Sigmoid colon (tissue), 7 donors: Measurements from ENCODE around the gene ATG10. TPM values are rescaled to one million over a fixed set of nuclear protein-coding genes. Genes with fewer than 3 reads are reported as not detected.

Source experiments
- DNase-seq: peaks from one replicate; pipeline ENCODE4 v3.0.0-alpha.2; 2019
- H3K27ac ChIP-seq, 4 donors: fragments of 200-600 bp; sonication (generic); one replicate each; pipeline ENCODE4 v1.5.1; 2016 to 2019; ENCODE audit warnings: mild to moderate bottlenecking in 1 of 4
- H3K27me3 ChIP-seq, 3 donors: fragments of 200-600 bp; sonication (generic); one replicate each; pipeline ENCODE4 v1.5.1; 2019; ENCODE audit warnings: mild to moderate bottlenecking in 1 of 3
- H3K36me3 ChIP-seq, 4 donors: fragments of 200-600 bp; sonication (generic); one replicate each; pipeline ENCODE4 v1.5.1; 2016 to 2019
- H3K4me1 ChIP-seq, 4 donors: fragments of 200-600 bp; sonication (generic); one replicate each; pipeline ENCODE4 v1.5.1; 2017 to 2019
- H3K4me3 ChIP-seq, 4 donors: fragments of 200-600 bp; sonication (generic); one replicate each; pipeline ENCODE4 v1.5.1; 2017 to 2019; ENCODE audit warnings: mild to moderate bottlenecking in 2 of 4, moderate library complexity in 1 of 4
- H3K9me3 ChIP-seq, 4 donors: fragments of 200-600 bp in 3 of 4; sonication (generic) in 3 of 4; one replicate each; pipeline versions ENCODE4 v1.5.1 to v1.6.1; 2013 to 2019
- EP300 ChIP-seq, 4 donors: sonication (generic); formaldehyde crosslinking; IDR thresholded peaks; one replicate each; pipeline ENCODE4 v1.6.1; 2017; ENCODE audit warnings: antibody characterized with exemption in 4 of 4
- POLR2A ChIP-seq, 2 donors: fragments of 450-650 bp; IDR thresholded peaks; one replicate each; pipeline ENCODE4 v1.6.1; 2016; ENCODE audit warnings: antibody characterized with exemption in 2 of 2, mild to moderate bottlenecking in 2 of 2, moderate library complexity in 2 of 2
- POLR2AphosphoS5 ChIP-seq, 4 donors: sonication (generic); formaldehyde crosslinking; IDR thresholded peaks; one replicate each; pipeline ENCODE4 v1.6.1; 2017; ENCODE audit warnings: antibody characterized with exemption in 4 of 4
- WGBS, 2 donors: extraction: QIAGEN DNeasy Blood & Tissue Kit; methylation state at CpG; one replicate each; pipeline ENCODE4 v1.1.7; 2013; 5-methylcytosine and 5-hydroxymethylcytosine counted together
- intact Hi-C: fragments of 100-400 bp; cut with DNase I; formaldehyde crosslinking; loops from one replicate; pipeline ENCODE4 v1.15.1; 2023
- polyA plus RNA-seq, 3 donors: library from polyadenylated mRNA; stranded (reverse); fragments of 200-250 nt; gene quantifications; one replicate each; pipeline ENCODE4 v1.2.3, GENCODE V29; 2013
- total RNA-seq, 4 donors: library from RNA; depleted of rRNA; stranded (reverse); fragments of >200 nt; gene quantifications; one replicate each; pipeline ENCODE4 v1.1.0, GENCODE V29; 2016
- TF ChIP-seq, protein P1 (sequence below), 4 experiments: fragments of 450-650 bp in 3 of 4; fragments of 200-600 bp in 1 of 4; IDR thresholded peaks; one replicate each; pipeline ENCODE4 v1.5.1; 2016 to 2019; ENCODE audit warnings: antibody characterized with exemption in 4 of 4, mild to moderate bottlenecking in 3 of 4, moderate library complexity in 2 of 4
- donor health status: healthy with polysubstance abuse.
- donor health status: Bipolar disorder and iron deficiency.
- donor health status: healthy.

The ATG10 gene
- total and polyA plus RNA-seq, 7 donors, result 4.2 to 13.2 (median 8.4) TPM

- no peaks in the 10 kb centered on the region for H3K27me3 ChIP-seq
- H3K27ac ChIP-seq, result no peak overlapping the region
- H3K9me3 ChIP-seq, result no peaks in the 10 kb centered on the region
- H3K36me3 ChIP-seq, result no peaks in the 10 kb centered on the region
- H3K4me3 ChIP-seq, result no peak overlapping the region
- TF ChIP-seq POLR2A (IDR thresholded peaks at IDR 0.05) (no peak), EP300 (IDR thresholded peaks at IDR 0.05) (no peak), POLR2AphosphoS5 (IDR thresholded peaks at IDR 0.05) (no peak)
- TF ChIP-seq, protein P1, sequence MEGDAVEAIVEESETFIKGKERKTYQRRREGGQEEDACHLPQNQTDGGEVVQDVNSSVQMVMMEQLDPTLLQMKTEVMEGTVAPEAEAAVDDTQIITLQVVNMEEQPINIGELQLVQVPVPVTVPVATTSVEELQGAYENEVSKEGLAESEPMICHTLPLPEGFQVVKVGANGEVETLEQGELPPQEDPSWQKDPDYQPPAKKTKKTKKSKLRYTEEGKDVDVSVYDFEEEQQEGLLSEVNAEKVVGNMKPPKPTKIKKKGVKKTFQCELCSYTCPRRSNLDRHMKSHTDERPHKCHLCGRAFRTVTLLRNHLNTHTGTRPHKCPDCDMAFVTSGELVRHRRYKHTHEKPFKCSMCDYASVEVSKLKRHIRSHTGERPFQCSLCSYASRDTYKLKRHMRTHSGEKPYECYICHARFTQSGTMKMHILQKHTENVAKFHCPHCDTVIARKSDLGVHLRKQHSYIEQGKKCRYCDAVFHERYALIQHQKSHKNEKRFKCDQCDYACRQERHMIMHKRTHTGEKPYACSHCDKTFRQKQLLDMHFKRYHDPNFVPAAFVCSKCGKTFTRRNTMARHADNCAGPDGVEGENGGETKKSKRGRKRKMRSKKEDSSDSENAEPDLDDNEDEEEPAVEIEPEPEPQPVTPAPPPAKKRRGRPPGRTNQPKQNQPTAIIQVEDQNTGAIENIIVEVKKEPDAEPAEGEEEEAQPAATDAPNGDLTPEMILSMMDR (IDR thresholded peaks at IDR 0.05), result no peak
- intact Hi-C loops, result no loop called here
- no peak for DNase-seq
- 74 to 90% methylated on average over 1 of the region's 1 CpG for WGBS, 2 donors
- H3K4me1 ChIP-seq, result no peaks in the 10 kb centered on the region
Measured at GRCh38 chr5:82211855-82212572, 240.2 kb downstream of the ATG10 start.

DNA sequence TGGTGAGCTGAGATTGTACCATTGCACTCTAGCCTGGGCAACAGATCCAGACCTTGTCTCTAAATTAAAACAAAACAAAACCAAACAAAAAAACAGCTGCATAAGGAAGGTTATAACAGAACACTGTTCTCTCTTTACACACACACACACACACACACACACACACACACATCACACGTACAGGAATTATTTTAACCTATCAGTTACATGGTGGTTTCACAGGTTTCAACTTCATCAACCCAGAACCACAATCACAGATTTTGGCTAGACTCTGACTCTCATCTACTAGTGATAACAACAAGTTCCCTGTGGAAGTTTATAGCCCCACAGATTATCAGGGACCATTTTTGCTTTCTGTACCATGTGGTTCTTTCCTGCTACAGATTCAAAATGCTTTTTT is 246.1 kb downstream of the ATG10 start:
- intact Hi-C loops, result no loop called here
- Histone ChIP-seq H3K4me3 (no peak overlapping the region), H3K36me3 (no peaks in the 10 kb centered on the region), H3K27ac (no peak overlapping the region), H3K4me1 (peaks cover 0 to 8% (median 0%) of the 10 kb centered on the region in 4 donors), H3K27me3 (no peaks in the 10 kb centered on the region), H3K9me3 (no peaks in the 10 kb centered on the region)
- WGBS, 2 donors, result 67 to 71% methylated on average over 1 of the region's 1 CpG
- DNase-seq, result no peak
- no peak for TF ChIP-seq POLR2AphosphoS5 (IDR thresholded peaks at IDR 0.05)
- TF ChIP-seq POLR2A (IDR thresholded peaks at IDR 0.05), result no peak
- TF ChIP-seq, protein P1 (IDR thresholded peaks at IDR 0.05), result no peak
- no peak for TF ChIP-seq EP300 (IDR thresholded peaks at IDR 0.05)

- WGBS, 2 donors, result 84 to 86% methylated on average over 7 of the region's 7 CpGs
- no peak for DNase-seq
- Histone ChIP-seq H3K27ac (no peak overlapping the region), H3K9me3 (no peaks in the 10 kb centered on the region), H3K27me3 (no peaks in the 10 kb centered on the region), H3K36me3 (no peaks in the 10 kb centered on the region), H3K4me3 (no peak overlapping the region), H3K4me1 (peaks cover 0 to 8% (median 0%) of the 10 kb centered on the region in 4 donors)
- intact Hi-C loops, result no loop called here
- TF ChIP-seq POLR2AphosphoS5 (IDR thresholded peaks at IDR 0.05), result no peak
- TF ChIP-seq EP300 (IDR thresholded peaks at IDR 0.05), result no peak
- TF ChIP-seq, protein P1 (IDR thresholded peaks at IDR 0.05), result no peak
- no peak for TF ChIP-seq POLR2A (IDR thresholded peaks at IDR 0.05)
Measured at GRCh38 chr5:82218374-82219156, 246.7 kb downstream of the ATG10 start.

DNA sequence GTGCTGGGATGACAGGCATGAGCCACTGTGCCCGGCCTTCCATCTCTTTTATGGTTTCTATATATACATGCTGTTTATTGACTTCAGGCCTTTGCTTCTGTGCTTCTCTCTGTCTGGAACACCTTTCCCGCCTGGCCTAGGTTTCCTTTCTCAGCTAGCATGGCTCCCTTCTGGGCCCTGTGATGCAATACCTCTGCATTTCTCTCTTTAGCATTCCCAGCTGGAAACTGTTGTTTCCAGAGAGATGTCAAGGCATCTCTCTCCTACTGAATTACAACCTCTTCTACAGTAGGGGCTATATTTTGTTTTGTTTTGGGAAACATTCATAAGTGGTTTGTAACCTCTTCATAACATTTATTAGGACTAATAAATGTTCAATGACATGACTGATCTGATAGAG is 249.2 kb downstream of the ATG10 start:
- H3K4me3 ChIP-seq, result no peak overlapping the region
- no peaks in the 10 kb centered on the region for H3K27me3 ChIP-seq
- H3K27ac ChIP-seq, result no peak overlapping the region
- WGBS, 2 donors, result 95 to 97% methylated on average over 2 of the region's 2 CpGs
- H3K36me3 ChIP-seq, result no peaks in the 10 kb centered on the region
- H3K4me1 ChIP-seq, result peaks cover 0 to 8% (median 1%) of the 10 kb centered on the region in 4 donors
- TF ChIP-seq POLR2AphosphoS5 (IDR thresholded peaks at IDR 0.05), result no peak
- TF ChIP-seq, protein P1 (IDR thresholded peaks at IDR 0.05), result no peak
- TF ChIP-seq POLR2A (IDR thresholded peaks at IDR 0.05), result no peak
- no peak for TF ChIP-seq EP300 (IDR thresholded peaks at IDR 0.05)
- H3K9me3 ChIP-seq, result no peaks in the 10 kb centered on the region
- intact Hi-C loops, result loop anchor here (10.0 kb wide), 1 partner anchor 916 kb away; the partner anchor contains the start of gene ZCCHC9
- no peak for DNase-seq
